Caco-2 (cell line): ENCODE results near the gene UTP11. TPM values are rescaled to one million over a fixed set of nuclear protein-coding genes. Genes with fewer than 3 reads are reported as not detected.

ENCODE experiments used
- BruUV-seq: library from RNA; stranded (reverse); fragments of 400-500 nt; replicated peaks from 2 replicates; lab custom pipeline; 2021; lab: Mats Ljungman, UMichigan
- CTCF ChIA-PET: fragments of 300-600 bp; sonication (Branson Sonifier 250); formaldehyde crosslinking; loops from one replicate; lab custom pipeline; 2022; ENCODE audit warnings: antibody characterized with exemption; lab: Charles Lee
- POLR2A ChIA-PET: fragments of 300-600 bp; sonication (Branson Sonifier 250); formaldehyde crosslinking; loops from one replicate; lab custom pipeline; 2022; ENCODE audit warnings: antibody characterized with exemption; lab: Charles Lee
- DNase-seq, 2 experiments: peaks; one replicate each; pipeline versions ENCODE4 v3.0.0 to v3.0.0-alpha.2; 2020 to 2022
- H3K27me3 ChIP-seq: replicated peaks from 2 replicates; pipeline ENCODE4 v1.6.0; 2011; ENCODE audit warnings: low read length; ENCODE audit not compliant: control insufficient read depth, insufficient read depth
- H3K36me3 ChIP-seq: 2 replicates; pipeline ENCODE4 v1.5.1; 2011; ENCODE audit warnings: low read length; ENCODE audit not compliant: control insufficient read depth, insufficient read depth
- H3K4me1 ChIP-seq: fragments of 250-450 bp; sonication (Bioruptor Pico); 2 replicates; pipeline ENCODE4 v1.5.1; 2020; ENCODE audit warnings: mild to moderate bottlenecking
- H3K4me3 ChIP-seq: 2 replicates; pipeline ENCODE4 v1.5.1; 2011; ENCODE audit warnings: low read depth, mild to moderate bottlenecking, control low read depth, low read length
- H3K9me3 ChIP-seq: fragments of 250-450 bp; sonication (Bioruptor Pico); 2 replicates; pipeline ENCODE4 v1.5.1; 2020; ENCODE audit warnings: mild to moderate bottlenecking, moderate library complexity
- H3K27ac Mint-ChIP-seq: one replicate; pipeline ENCODE4 v1.8.0; 2022; ENCODE audit warnings: mixed read lengths; ENCODE audit not compliant: unreplicated experiment
- H3K27me3 Mint-ChIP-seq: one replicate; pipeline ENCODE4 v1.8.0; 2022; ENCODE audit warnings: mixed read lengths; ENCODE audit not compliant: insufficient read depth, unreplicated experiment
- H3K36me3 Mint-ChIP-seq: one replicate; pipeline ENCODE4 v1.8.0; 2022; ENCODE audit warnings: mild to moderate bottlenecking, mixed read lengths; ENCODE audit not compliant: insufficient read depth, unreplicated experiment
- H3K4me1 Mint-ChIP-seq: one replicate; pipeline ENCODE4 v1.8.0; 2022; ENCODE audit warnings: low read depth, mixed read lengths; ENCODE audit not compliant: unreplicated experiment
- H3K4me3 Mint-ChIP-seq: one replicate; pipeline ENCODE4 v1.8.0; 2022; ENCODE audit warnings: mild to moderate bottlenecking, moderate library complexity, mixed read lengths; ENCODE audit not compliant: unreplicated experiment
- H3K9me3 Mint-ChIP-seq: one replicate; pipeline ENCODE4 v1.8.0; 2022; ENCODE audit warnings: mixed read lengths; ENCODE audit not compliant: unreplicated experiment
- CTCF ChIP-seq, 2 experiments: fragments of 200-600 bp in 1 of 2; IDR thresholded peaks; 1 replicate in 1 of 2; 2 replicates in 1 of 2; pipeline versions ENCODE4 v1.5.1 to v1.8.0; 2011 to 2022; ENCODE audit warnings: antibody characterized with exemption in 1 of 2, control low read depth in 1 of 2, inconsistent platforms in 1 of 2, low read depth in 1 of 2, low read length in 1 of 2, mild to moderate bottlenecking in 1 of 2, moderate library complexity in 1 of 2; ENCODE audit not compliant: insufficient read depth in 1 of 2, severe bottlenecking in 1 of 2, unreplicated experiment in 1 of 2
- intact Hi-C: fragments of 100-400 bp; cut with micrococcal nuclease; formaldehyde crosslinking; loops from one replicate; pipeline ENCODE4 v1.10.0; 2022; ENCODE audit not compliant: unreplicated experiment
- total RNA-seq: library from RNA; stranded (reverse); gene quantifications from 2 replicates; pipeline ENCODE4 v1.2.3, GENCODE V29; 2022

Gene UTP11
- total RNA-seq, 1 experiment from 2014 or later, result 29.1 TPM

DNA sequence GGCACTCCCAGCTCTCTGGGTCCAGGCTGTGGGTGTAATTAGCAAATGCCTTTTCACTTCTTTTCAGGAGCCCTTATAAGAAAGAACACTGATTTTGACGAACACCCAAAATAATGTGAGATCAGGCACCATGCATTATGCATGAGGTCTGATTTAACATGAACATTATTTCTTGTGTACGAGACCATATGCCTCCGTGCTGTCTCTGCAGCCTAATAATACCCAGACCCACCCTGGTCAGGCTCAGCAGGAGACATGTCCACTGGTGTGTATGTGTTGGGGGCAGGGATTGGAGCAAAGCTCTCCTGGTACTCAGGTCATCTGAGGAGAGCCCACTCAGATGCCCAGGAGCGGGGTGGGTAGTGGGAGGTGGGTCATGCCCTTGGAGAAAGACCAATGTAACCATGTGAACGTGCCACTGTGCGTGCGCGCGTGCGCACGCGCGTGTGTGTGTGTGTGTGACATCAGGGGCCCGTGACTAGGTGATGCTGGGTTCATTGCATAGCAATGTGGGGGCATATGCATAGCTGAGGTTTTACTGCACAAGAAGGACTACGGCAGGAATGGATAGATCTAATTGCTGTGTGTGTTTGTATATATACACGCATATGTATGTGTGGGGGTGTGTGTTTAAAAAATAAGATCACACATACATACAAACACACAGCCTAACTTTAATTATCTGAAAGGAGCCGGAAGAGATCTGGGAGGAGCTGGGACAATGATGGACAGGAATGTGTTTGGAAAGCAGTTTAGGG is 27.0 kb downstream of the UTP11 start:
- CTCF ChIA-PET, result no interaction called here
- no peak overlapping the region for H3K27ac Mint-ChIP-seq
- no peak for TF ChIP-seq CTCF (IDR thresholded peaks at IDR 0.05; ENCODE audit: insufficient read depth in 1 of 2, low read depth in 1 of 2, low read length in 1 of 2, severe bottlenecking in 1 of 2, unreplicated experiment in 1 of 2)
- no peaks in the 10 kb centered on the region for H3K4me1 ChIP-seq
- no peaks in the 10 kb centered on the region for H3K36me3 Mint-ChIP-seq
- no peak overlapping the region for H3K4me3 ChIP-seq
- POLR2A ChIA-PET, result no interaction called here
- DNase-seq, result no peak
- H3K9me3 ChIP-seq, result no peaks in the 10 kb centered on the region
- no peaks in the 10 kb centered on the region for H3K4me1 Mint-ChIP-seq
- no peaks in the 10 kb centered on the region for H3K9me3 Mint-ChIP-seq
- H3K4me3 Mint-ChIP-seq, result no peak overlapping the region
- H3K27me3 ChIP-seq, result no peaks in the 10 kb centered on the region
- BruUV-seq, result no TSS peak
- no peaks in the 10 kb centered on the region for H3K36me3 ChIP-seq
- intact Hi-C loops, result no loop called here
- peaks cover 16% of the 10 kb centered on the region for H3K27me3 Mint-ChIP-seq

- H3K27me3 ChIP-seq, result no peaks in the 10 kb centered on the region
- H3K9me3 ChIP-seq, result no peaks in the 10 kb centered on the region
- Mint-ChIP-seq H3K27ac (no peak overlapping the region), H3K4me1 (no peaks in the 10 kb centered on the region), H3K9me3 (no peaks in the 10 kb centered on the region), H3K27me3 (peaks cover 16% of the 10 kb centered on the region), H3K4me3 (no peak overlapping the region), H3K36me3 (no peaks in the 10 kb centered on the region)
- DNase-seq, result no peak
- BruUV-seq, result no TSS peak
- POLR2A ChIA-PET, result no interaction called here
- no peak for TF ChIP-seq CTCF (IDR thresholded peaks at IDR 0.05; ENCODE audit: insufficient read depth in 1 of 2, low read depth in 1 of 2, low read length in 1 of 2, severe bottlenecking in 1 of 2, unreplicated experiment in 1 of 2)
- H3K4me3 ChIP-seq, result no peak overlapping the region
- intact Hi-C loops, result no loop called here
- no peaks in the 10 kb centered on the region for H3K4me1 ChIP-seq
- CTCF ChIA-PET, result interaction anchor here (0.9 kb wide), 1 partner anchor 23 kb away, joined by 4 read pairs; no protein-coding TSS in a partner anchor
- H3K36me3 ChIP-seq, result no peaks in the 10 kb centered on the region
Observed at GRCh38 chr1:38041936-38042834, 29.7 kb downstream of the UTP11 start.

GRCh38 chr1:38043036-38043747 is 30.7 kb downstream of the UTP11 start:
- DNase-seq, result no peak
- Histone ChIP-seq H3K27me3 (no peaks in the 10 kb centered on the region), H3K4me3 (no peak overlapping the region), H3K36me3 (no peaks in the 10 kb centered on the region), H3K9me3 (no peaks in the 10 kb centered on the region), H3K4me1 (no peaks in the 10 kb centered on the region)
- Mint-ChIP-seq H3K4me3 (no peak overlapping the region), H3K36me3 (no peaks in the 10 kb centered on the region), H3K4me1 (no peaks in the 10 kb centered on the region), H3K9me3 (no peaks in the 10 kb centered on the region), H3K27me3 (peaks cover 16% of the 10 kb centered on the region), H3K27ac (no peak overlapping the region)
- ChIA-PET POLR2A (no interaction called here), CTCF (interaction anchor here (0.9 kb wide), 1 partner anchor 24 kb away, joined by 4 read pairs; no protein-coding TSS in a partner anchor)
- intact Hi-C loops, result no loop called here
- no TSS peak for BruUV-seq
- TF ChIP-seq CTCF (IDR thresholded peaks at IDR 0.05; ENCODE audit: insufficient read depth in 1 of 2, low read depth in 1 of 2, low read length in 1 of 2, severe bottlenecking in 1 of 2, unreplicated experiment in 1 of 2), result no peak
